ENCODE measurements around the gene TROAP.
"Not testable (repeated sequence)": the region's sequence is repeated elsewhere in the genome, so short reads cannot be mapped to it uniquely, and the experiment has no call there.

TROAP gene

DNA sequence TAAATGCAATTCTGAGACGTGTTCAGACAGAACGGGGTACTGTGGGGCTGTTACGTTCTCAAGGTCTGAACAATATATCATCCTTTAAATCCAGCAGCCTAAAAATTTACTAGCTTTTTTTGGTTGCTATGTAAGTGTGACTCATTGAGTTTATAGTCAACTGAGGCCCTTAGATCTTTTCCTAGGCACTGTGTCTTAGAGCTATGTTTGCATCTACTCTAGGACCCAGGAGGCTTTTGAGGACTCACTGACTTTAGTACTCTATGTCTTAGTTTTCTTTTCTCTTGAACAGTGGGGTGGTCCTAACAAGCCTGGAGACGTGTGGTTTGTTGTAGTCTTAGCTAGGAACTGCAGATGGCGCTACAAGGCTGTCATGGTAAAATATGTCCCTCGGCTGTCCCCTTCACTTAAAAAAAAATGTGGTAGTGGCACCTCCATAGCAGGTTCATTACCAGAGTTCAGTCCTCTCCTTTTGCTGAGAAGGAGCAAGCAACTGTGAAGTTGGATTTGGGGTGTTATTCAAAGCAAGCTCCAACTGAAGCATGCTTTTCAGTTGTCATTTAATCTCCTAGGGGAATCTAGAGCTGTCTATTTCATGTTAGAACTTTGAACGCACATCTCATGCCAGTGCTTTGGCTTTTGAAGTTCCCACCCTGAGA is 35.6 kb downstream of the TROAP start:
- Mint-ChIP-seq H3K9me3 (no peaks in the 10 kb centered on the region), H3K36me3 (no peaks in the 10 kb centered on the region), H3K4me3 (no peak overlapping the region), H3K27ac (no peak overlapping the region), H3K4me1 (no peaks in the 10 kb centered on the region)
- ATAC-seq (peak; percentile 88), DNase-seq (ENCODE audit: low spot score in 2 of 2) (no peak)

DNA sequence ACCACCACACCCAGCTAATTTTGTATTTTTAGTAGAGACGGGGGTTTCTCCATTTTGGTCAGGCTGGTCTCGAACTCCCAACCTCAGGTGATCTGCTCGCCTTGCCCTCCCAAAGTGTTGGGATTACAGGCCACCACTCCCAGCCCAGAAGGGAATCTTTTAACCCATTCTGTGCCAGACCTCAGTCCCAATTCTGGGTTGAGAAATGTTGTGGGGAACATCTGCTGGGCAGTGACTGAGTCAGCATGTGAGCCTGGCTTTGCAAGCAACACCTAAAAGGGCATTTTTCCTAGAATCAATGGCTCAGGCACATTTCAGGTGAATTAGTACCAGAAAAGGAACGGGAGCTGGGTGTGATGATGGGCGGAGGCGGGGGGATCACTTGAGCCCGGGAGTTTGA is 36.6 kb downstream of the TROAP start:
- no peaks in the 10 kb centered on the region for H3K36me3 Mint-ChIP-seq
- no peak for DNase-seq (ENCODE audit: low spot score in 2 of 2)
- no peak overlapping the region for H3K4me3 Mint-ChIP-seq
- ATAC-seq = no peak
- no peaks in the 10 kb centered on the region for H3K9me3 Mint-ChIP-seq
- no peak overlapping the region for H3K27ac Mint-ChIP-seq
- no peaks in the 10 kb centered on the region for H3K4me1 Mint-ChIP-seq

DNA sequence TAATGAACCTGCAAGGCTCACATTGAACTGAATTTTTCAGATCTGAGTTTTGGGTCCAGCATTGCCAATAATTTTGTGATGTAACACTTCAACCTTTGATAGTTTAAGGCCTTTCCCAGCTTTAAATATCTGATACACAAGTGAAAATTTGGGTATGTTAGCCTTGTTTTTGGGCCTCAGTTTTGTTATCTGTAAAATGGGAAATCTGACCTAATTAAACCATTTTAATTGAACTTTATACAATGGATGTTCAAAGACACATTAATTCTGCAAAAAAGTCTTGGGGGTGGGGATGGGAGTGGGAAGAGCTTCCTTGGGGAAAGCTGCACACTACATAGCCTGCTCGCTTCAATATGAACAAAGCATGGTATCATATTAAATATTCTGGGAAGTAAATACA is 39.0 kb downstream of the TROAP start:
- ATAC-seq (no peak), DNase-seq (ENCODE audit: low spot score in 2 of 2) (no peak)
- Mint-ChIP-seq H3K9me3 (no peaks in the 10 kb centered on the region), H3K4me3 (no peak overlapping the region), H3K36me3 (peaks cover 9% of the 10 kb centered on the region), H3K4me1 (no peaks in the 10 kb centered on the region), H3K27ac (no peak overlapping the region)

DNA sequence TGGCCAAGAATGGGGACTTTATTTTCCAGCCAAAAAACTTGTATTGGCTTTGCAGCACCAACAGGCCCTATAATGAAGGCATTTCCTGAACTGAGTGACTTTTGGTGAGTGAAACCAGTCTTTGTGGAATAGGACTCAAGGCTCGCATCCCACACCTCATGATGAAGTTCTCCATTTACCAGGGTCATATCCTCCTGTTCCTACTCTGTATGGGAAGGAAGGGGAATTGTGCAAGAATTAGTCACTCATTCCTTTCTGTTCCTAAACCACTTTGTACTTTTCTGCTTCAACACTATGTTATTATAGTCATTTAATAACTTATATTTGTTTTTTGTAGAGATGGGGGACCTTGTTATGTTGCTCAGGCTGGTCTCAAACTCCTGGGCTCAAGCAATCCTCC is 41.9 kb downstream of the TROAP start:
- Mint-ChIP-seq H3K36me3 (peaks cover 9% of the 10 kb centered on the region), H3K9me3 (no peaks in the 10 kb centered on the region), H3K27ac (no peak overlapping the region), H3K4me3 (no peak overlapping the region), H3K4me1 (peaks cover 14% of the 10 kb centered on the region)
- ATAC-seq = no peak
- DNase-seq (ENCODE audit: low spot score in 2 of 2) = no peak

DNA sequence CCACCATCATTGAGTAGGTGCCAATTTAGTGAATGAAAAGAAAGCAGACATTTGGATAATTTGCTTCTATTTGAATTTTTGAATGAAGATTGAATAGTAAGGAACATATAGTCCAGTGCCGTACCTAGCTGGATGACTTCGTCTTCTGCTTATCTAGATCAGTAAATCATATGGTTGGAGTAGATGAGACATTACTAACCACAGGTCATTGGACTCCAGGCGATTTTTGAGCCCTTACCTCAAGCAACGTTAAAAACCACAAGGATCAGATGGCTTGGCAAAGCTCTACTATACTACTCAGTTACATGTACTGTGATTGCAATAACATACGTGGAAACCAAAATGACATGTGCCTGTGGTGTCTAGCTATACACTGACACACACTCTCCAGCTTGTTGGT is 42.5 kb downstream of the TROAP start:
- peak overlapping the region; percentile 72 for H3K4me3 Mint-ChIP-seq

DNA sequence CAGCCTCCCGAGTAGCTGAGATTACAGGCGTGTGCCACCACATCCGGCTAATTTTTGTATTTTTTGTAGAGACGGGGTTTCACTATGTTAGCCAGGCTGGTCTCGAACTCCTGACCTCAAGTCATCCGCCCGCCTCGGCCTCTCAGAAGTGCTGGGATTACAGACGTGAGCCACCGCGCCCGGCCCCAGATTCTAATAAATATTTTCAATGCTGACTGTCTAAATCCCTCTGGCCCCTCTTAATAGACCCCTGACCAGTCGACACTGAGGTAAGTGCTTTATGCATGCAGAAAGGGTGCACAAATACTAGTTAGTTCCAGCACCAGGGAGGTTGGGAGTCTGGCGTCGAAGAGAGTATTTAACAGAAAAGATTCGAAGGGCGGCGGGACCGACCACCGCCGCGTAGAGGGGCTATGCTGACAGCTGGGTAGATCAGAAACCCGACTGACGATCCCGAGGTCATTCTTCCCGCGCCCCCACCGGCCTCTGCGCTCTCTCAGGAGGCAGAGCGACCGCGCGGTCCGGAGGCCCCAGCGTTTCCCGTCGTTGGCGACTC is 43.1 kb downstream of the TROAP start:
- Mint-ChIP-seq H3K27ac (peak overlapping the region; percentile 97), H3K36me3 (peaks cover 9% of the 10 kb centered on the region), H3K9me3 (no peaks in the 10 kb centered on the region), H3K4me3 (peak overlapping the region; percentile 72), H3K4me1 (peaks cover 15% of the 10 kb centered on the region)
- DNase-seq (ENCODE audit: low spot score in 2 of 2) = no peak
- peak; percentile 25 for ATAC-seq

More for the DNA sequence above, 42.5 kb downstream of the TROAP start:
- Mint-ChIP-seq H3K9me3 (no peaks in the 10 kb centered on the region), H3K36me3 (peaks cover 9% of the 10 kb centered on the region), H3K27ac (no peak overlapping the region), H3K4me1 (peaks cover 14% of the 10 kb centered on the region)
- ATAC-seq = no peak
- DNase-seq (ENCODE audit: low spot score in 2 of 2) = no peak

DNA sequence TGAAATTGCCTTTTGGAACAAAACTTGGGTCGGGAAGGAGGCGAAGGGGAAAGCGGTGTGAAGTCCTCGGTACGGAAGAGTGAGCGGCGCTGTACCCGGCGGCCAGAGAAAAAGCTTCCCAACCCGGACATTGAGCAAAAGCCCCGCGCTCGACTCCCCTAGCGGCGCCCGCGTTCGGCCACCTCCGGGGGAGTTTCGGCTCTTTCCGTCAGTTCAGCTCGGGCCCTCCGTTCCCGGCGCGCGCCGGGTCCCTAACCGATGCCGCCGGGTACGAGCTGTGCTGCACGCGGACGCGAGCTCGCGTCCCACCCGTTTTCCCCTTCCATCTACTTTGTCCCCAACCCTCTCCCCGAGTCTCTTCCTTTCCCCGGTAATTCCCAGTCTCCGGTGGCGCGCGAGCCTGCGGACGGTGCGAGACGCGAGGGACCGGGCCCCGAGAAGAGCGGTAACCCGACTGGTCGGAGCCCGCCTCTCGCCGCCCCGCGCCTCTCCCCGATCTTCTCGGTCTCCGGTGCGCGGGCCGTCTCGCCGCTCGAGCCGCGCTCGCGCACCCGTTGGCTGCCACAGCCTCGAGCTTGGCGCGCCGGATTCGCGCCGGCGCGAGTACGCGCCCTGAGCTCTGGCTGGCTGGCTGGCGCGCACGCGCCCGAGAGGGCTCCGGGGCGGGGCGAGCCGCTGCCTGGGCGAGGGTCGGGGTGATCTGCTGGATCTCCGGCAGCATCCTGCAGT is 43.8 kb downstream of the TROAP start:
- Mint-ChIP-seq H3K9me3 (no peaks in the 10 kb centered on the region), H3K4me1 (peaks cover 21% of the 10 kb centered on the region), H3K4me3 (peak overlapping the region; percentile 72), H3K27ac (peak overlapping the region; percentile 97), H3K36me3 (peaks cover 9% of the 10 kb centered on the region)
- ATAC-seq (peak; percentile 91), DNase-seq (ENCODE audit: low spot score in 2 of 2) (peak; percentile 84 to 95)

DNA sequence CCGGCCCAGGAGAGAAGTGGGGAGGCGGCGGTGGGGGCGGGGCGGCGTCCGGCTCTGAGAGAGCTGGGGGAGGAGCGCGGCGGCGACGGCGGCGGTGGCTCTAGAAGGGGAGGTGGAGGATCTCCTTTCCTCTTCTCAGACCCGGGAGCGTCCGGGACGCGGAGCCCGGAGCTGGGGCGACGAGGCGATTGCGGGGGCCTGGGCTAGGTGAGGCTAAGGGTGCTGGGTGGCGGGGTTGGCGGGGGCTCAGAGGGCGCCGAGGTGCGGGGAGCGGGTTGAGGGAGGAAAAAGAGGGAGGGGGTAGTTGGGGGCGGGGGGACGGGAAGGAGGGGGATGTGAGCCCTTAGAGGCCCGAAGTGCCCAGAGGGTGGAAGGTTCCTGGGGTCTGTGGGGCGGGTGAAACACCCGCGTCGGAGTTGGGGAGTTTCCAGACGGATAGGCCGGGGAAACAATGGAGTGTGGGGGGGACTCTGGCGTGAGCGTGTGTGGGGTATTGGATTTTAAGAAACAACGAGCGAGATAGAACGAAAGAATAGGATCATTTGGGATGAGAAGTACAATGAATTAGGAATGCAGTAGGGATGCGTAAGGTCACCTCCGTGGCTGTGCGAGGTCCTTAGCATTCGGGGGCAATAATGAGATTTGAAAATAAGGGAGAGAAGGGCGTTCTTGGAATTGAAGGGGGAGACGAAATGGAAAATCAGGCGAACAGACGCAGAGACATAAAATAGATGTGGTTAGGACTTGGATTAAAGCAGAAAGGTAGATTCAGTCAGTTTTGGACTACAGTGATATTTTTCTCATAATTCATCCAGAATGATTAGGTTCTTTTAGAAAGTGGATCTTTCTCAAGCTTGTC is 44.6 kb downstream of the TROAP start, which contains the start of gene SPATS2:
Gene SPATS2, plus strand, starts transcription at position 82 of the 859 bp plus-strand sequence. CDS start 93,551 bp downstream, outside the sequence.
- H3K4me1 Mint-ChIP-seq = peaks cover 21% of the 10 kb centered on the region
- DNase-seq (ENCODE audit: low spot score in 2 of 2) = no peak
- ATAC-seq = no peak

DNA sequence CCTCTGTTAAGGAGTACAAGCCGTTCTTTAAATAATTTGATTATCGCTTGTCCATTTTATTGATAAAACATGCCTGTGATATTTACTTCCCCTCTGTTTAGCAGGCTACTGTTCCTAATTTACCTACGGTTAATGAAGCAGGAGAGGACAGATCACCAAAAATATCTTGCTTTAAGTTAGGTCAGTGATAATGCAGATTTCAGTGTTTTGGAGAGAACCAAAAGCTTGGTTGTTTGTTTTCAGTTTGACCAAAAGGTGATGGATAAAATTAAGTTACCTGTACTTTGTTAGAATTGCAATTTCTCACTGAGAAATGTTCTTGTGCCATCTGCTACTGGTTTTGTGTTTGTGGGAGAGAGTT is 45.2 kb downstream of the TROAP start:
- no peak for ATAC-seq
- DNase-seq (ENCODE audit: low spot score in 2 of 2) = no peak
- Mint-ChIP-seq H3K9me3 (no peaks in the 10 kb centered on the region), H3K27ac (peak overlapping the region; percentile 97), H3K4me3 (peak overlapping the region; percentile 72), H3K36me3 (peaks cover 9% of the 10 kb centered on the region), H3K4me1 (peaks cover 21% of the 10 kb centered on the region)

More for the DNA sequence above, 44.6 kb downstream of the TROAP start, which contains the start of gene SPATS2:
- Mint-ChIP-seq H3K27ac (peak within 1 kb of the TSS; percentile 97), H3K36me3 (peaks cover 9% of the 10 kb centered on the region), H3K4me3 (peak within 1 kb of the TSS; percentile 72), H3K9me3 (no peaks in the 10 kb centered on the region)

DNA sequence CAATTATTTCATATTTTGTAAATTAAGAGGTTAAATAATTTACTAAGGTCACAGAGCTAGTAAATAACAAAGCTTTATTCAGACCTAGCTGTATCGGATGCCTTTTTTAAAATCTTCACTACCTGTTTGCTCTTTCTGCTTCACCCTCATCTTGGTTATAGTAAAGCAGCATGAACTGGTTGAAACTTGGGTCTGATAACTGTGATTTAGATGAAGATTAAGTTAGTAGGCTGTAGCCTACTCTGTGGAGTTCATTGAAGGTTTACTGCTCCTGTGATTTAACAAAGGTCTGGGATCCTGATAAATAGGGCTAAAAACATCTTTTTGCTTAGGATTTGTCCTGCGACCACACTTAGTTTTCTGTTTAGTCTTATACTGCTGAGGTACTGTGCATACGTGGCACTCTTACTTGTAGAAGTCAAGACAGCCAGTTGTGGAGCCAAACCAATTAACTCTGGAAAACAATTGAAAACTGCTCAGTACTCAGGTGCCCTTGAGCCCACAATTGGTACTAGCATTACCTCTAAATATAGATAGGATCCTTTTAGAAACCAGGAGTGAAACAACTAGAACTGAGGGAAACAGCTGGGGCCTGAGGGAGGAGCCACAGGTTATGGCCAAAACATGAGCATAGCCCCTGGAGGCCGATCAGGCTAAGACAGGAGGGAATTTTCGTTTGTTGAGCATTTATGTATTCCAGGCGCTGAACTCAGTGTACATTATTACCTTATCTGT is 46.5 kb downstream of the TROAP start:
- no peak for ATAC-seq
- Mint-ChIP-seq H3K27ac (peak overlapping the region; percentile 39), H3K4me3 (no peak overlapping the region), H3K9me3 (no peaks in the 10 kb centered on the region), H3K4me1 (peaks cover 21% of the 10 kb centered on the region), H3K36me3 (peaks cover 9% of the 10 kb centered on the region)
- no peak for DNase-seq (ENCODE audit: low spot score in 2 of 2)

DNA sequence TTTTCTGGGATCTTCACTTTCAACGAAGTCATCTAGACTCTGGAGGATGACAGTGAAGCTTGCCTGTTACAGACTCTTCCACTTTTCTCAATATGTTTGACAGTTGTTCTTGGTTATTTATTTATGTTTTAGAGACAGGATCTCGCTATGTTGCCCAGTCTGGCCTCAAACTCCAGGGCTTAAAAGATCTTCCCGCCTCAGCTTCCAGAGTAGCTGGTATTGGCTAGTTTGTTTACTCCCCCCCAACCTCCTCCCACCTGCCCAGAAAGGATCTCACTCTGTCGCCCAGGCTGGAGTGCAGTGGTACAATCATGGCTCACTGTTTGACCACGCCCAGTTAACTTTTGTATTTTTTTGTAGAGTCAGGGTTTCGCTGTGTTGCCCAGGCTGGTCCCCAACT is 47.5 kb downstream of the TROAP start:
- H3K9me3 Mint-ChIP-seq = no peaks in the 10 kb centered on the region
- DNase-seq (ENCODE audit: low spot score in 2 of 2) (no peak), ATAC-seq (no peak)

DNA sequence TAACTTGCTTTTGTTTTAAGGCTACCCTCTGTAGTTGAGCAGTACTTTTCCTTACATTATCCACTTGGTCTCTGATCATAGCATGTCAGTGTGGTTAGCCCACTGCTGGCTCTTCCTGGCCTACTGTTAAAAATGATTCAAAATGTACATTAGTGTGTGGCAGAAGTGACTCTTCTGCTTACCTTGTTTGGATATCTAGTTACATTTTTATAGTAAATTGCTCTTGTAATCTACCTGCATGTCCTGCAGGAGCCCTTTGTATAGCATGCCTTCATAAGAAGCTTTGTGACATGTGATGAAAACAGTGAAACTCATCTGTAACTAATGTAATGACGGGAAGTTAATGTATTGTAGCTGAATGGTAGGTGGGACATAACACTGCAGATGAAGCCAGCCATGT is 52.4 kb downstream of the TROAP start:
- no peak overlapping the region for H3K27ac Mint-ChIP-seq

More for the DNA sequence above, 47.5 kb downstream of the TROAP start:
- Mint-ChIP-seq H3K36me3 (peaks cover 9% of the 10 kb centered on the region), H3K4me1 (peaks cover 27% of the 10 kb centered on the region), H3K4me3 (no peak overlapping the region), H3K27ac (no peak overlapping the region)

DNA sequence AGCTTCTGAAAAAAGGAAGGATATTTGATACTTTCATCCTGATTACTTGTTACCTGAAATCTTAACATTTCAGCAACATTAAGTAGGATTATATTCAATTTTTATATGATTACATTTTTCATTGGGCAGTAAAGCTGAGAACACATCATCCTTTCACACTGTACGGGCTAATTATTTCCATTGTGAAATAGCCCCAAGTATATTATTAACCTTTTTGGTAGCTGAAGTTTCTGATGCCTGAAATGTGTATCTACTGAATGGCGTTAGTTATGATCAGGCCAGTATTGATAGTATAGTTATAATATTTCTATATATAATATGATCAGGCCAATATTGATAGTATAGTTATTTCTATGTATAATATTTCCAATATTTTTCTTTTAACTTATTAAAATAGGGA is 54.3 kb downstream of the TROAP start:
- Mint-ChIP-seq H3K27ac (no peak overlapping the region), H3K36me3 (peaks cover 5% of the 10 kb centered on the region), H3K9me3 (no peaks in the 10 kb centered on the region), H3K4me1 (peaks cover 7% of the 10 kb centered on the region), H3K4me3 (no peak overlapping the region)
- DNase-seq (ENCODE audit: low spot score in 2 of 2) = no peak
- ATAC-seq = no peak

More for the DNA sequence above, 52.4 kb downstream of the TROAP start:
- DNase-seq (ENCODE audit: low spot score in 2 of 2) = no peak
- no peak overlapping the region for H3K4me3 Mint-ChIP-seq
- H3K9me3 Mint-ChIP-seq = no peaks in the 10 kb centered on the region
- peaks cover 5% of the 10 kb centered on the region for H3K36me3 Mint-ChIP-seq
- H3K4me1 Mint-ChIP-seq = peaks cover 15% of the 10 kb centered on the region
- peak; percentile 72 for ATAC-seq

DNA sequence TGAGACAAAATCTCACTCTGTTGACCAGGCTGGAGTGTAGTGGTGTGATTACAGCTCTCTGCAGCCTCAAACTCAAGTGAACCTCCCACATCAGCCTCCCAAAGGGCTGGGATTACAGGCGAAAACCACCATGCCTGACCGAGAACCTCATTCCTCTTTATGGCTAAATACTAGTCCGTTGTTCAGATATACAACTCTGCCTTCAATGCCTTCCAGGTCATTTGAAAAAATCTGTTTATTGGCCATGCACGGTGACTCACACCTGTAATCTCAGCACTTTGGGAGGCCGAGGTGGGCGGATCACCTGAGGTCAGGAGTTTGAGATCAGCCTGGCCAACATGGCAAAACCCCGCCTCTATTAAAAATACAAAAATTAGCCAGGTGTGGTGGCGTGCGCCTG is 57.1 kb downstream of the TROAP start:
- not testable (repeated sequence) for H3K4me1 Mint-ChIP-seq; H3K4me3 Mint-ChIP-seq; DNase-seq (ENCODE audit: low spot score in 2 of 2); H3K9me3 Mint-ChIP-seq; H3K36me3 Mint-ChIP-seq; H3K27ac Mint-ChIP-seq; ATAC-seq

All from stimulated activated effector memory CD8-positive, alpha-beta T cell treated with anti-CD3 and anti-CD28 coated beads, Interleukin-12 subunit alpha, Interleukin-12 subunit beta, amount 100 ng/mL, for 72 hours (primary cell).